ENCODE data around the gene PLEKHG4B. TPM values are rescaled to one million over a fixed set of nuclear protein-coding genes. Genes with fewer than 3 reads are reported as not detected.

The PLEKHG4B gene
- polyA plus RNA-seq, 6 donors from 2014 or later, result 0.03 TPM; not detected in 5

GRCh38 chr5:184471-184870, 92.5 kb downstream of the PLEKHG4B start:
- Mint-ChIP-seq H3K9me3 (no peaks in the 10 kb centered on the region), H3K4me3 (no peak overlapping the region), H3K36me3 (no peaks in the 10 kb centered on the region), H3K27me3 (peaks cover 5 to 15% (median 5%) of the 10 kb centered on the region in 3 donors), H3K4me1 (peaks cover 7 to 10% (median 7%) of the 10 kb centered on the region in 3 donors), H3K27ac (peak overlapping the region in 1 of 6 donors; percentile 26)
- DNase-seq (no peak), ATAC-seq (ENCODE audit: low read depth in 2 of 2) (no peak)

GRCh38 chr5:185095-186070, 93.4 kb downstream of the PLEKHG4B start:
- H3K27me3 Mint-ChIP-seq, result peaks cover 5 to 15% (median 7%) of the 10 kb centered on the region in 3 donors
- no peak for DNase-seq
- H3K27ac Mint-ChIP-seq, result no peak overlapping the region

GRCh38 chr5:186091-187041, 94.4 kb downstream of the PLEKHG4B start:
- DNase-seq (no peak), ATAC-seq (ENCODE audit: low read depth in 2 of 2) (no peak)
- Mint-ChIP-seq H3K27me3 (peaks cover 8 to 9% (median 9%) of the 10 kb centered on the region in 3 donors), H3K4me3 (peak overlapping the region in 1 of 8 donors; percentile 15), H3K9me3 (no peaks in the 10 kb centered on the region), H3K36me3 (no peaks in the 10 kb centered on the region), H3K27ac (no peak overlapping the region), H3K4me1 (peaks cover 12 to 15% (median 15%) of the 10 kb centered on the region in 3 donors)

More at GRCh38 chr5:185095-186070, 93.4 kb downstream of the PLEKHG4B start:
- Mint-ChIP-seq H3K9me3 (no peaks in the 10 kb centered on the region), H3K4me1 (peaks cover 10 to 11% (median 10%) of the 10 kb centered on the region in 3 donors), H3K36me3 (no peaks in the 10 kb centered on the region), H3K4me3 (no peak overlapping the region)
- ATAC-seq (ENCODE audit: low read depth in 2 of 2), result no peak

- no peaks in the 10 kb centered on the region for H3K9me3 Mint-ChIP-seq
- no peak overlapping the region for H3K4me3 Mint-ChIP-seq
- H3K27me3 Mint-ChIP-seq, result peaks cover 8 to 9% (median 9%) of the 10 kb centered on the region in 3 donors
- H3K27ac Mint-ChIP-seq, result no peak overlapping the region
- DNase-seq, result no peak
- no peaks in the 10 kb centered on the region for H3K36me3 Mint-ChIP-seq
- ATAC-seq (ENCODE audit: low read depth in 2 of 2), result no peak
- H3K4me1 Mint-ChIP-seq, result peaks cover 12 to 15% (median 15%) of the 10 kb centered on the region in 3 donors
These were observed 95.1 kb downstream of the PLEKHG4B start for GRCh38 chr5:187042-187431.

GRCh38 chr5:187617-188451, 95.9 kb downstream of the PLEKHG4B start:
- Mint-ChIP-seq H3K36me3 (no peaks in the 10 kb centered on the region), H3K27ac (peak overlapping the region in 1 of 6 donors; percentile 44), H3K4me3 (no peak overlapping the region), H3K4me1 (peaks cover 12 to 15% (median 15%) of the 10 kb centered on the region in 3 donors), H3K9me3 (no peaks in the 10 kb centered on the region), H3K27me3 (peaks cover 8 to 9% (median 9%) of the 10 kb centered on the region in 3 donors)
- DNase-seq, result no peak
- no peak for ATAC-seq (ENCODE audit: low read depth in 2 of 2)

GRCh38 chr5:188488-189481, 96.8 kb downstream of the PLEKHG4B start:
- Mint-ChIP-seq H3K27ac (peak overlapping the region in 4 of 6 donors; percentile 37 to 67 (median 53)), H3K4me3 (peak overlapping the region in 3 of 8 donors; percentile 34 to 42 (median 35)), H3K36me3 (no peaks in the 10 kb centered on the region), H3K27me3 (peaks cover 8 to 9% (median 9%) of the 10 kb centered on the region in 3 donors), H3K9me3 (no peaks in the 10 kb centered on the region), H3K4me1 (peaks cover 12 to 15% (median 15%) of the 10 kb centered on the region in 3 donors)
- ATAC-seq (ENCODE audit: low read depth in 2 of 2) (peak; percentile 87 to 94), DNase-seq (peak; percentile 80)

GRCh38 chr5:189486-189885, 97.5 kb downstream of the PLEKHG4B start:
- no peak for DNase-seq
- Mint-ChIP-seq H3K27me3 (peaks cover 8 to 9% (median 9%) of the 10 kb centered on the region in 3 donors), H3K9me3 (no peaks in the 10 kb centered on the region), H3K4me1 (peaks cover 12 to 15% (median 15%) of the 10 kb centered on the region in 3 donors), H3K4me3 (no peak overlapping the region), H3K27ac (no peak overlapping the region), H3K36me3 (no peaks in the 10 kb centered on the region)
- no peak for ATAC-seq (ENCODE audit: low read depth in 2 of 2)

GRCh38 chr5:189976-190365, 98.0 kb downstream of the PLEKHG4B start:
- Mint-ChIP-seq H3K27ac (peak overlapping the region in 2 of 6 donors; percentile 45 to 66), H3K4me1 (peaks cover 12 to 15% (median 15%) of the 10 kb centered on the region in 3 donors), H3K36me3 (no peaks in the 10 kb centered on the region), H3K27me3 (peaks cover 8 to 9% (median 9%) of the 10 kb centered on the region in 3 donors), H3K4me3 (peak overlapping the region in 2 of 8 donors; percentile 7 to 80), H3K9me3 (no peaks in the 10 kb centered on the region)
- DNase-seq (no peak), ATAC-seq (ENCODE audit: low read depth in 2 of 2) (no peak)

- Mint-ChIP-seq H3K9me3 (no peaks in the 10 kb centered on the region), H3K36me3 (no peaks in the 10 kb centered on the region), H3K27ac (peak overlapping the region in 2 of 6 donors; percentile 45 to 66), H3K4me1 (peaks cover 12 to 15% (median 15%) of the 10 kb centered on the region in 3 donors), H3K27me3 (peaks cover 8 to 9% (median 9%) of the 10 kb centered on the region in 3 donors), H3K4me3 (peak overlapping the region in 4 of 8 donors; percentile 7 to 80 (median 61))
- DNase-seq (no peak), ATAC-seq (ENCODE audit: low read depth in 2 of 2) (no peak)
These were observed 98.5 kb downstream of the PLEKHG4B start for GRCh38 chr5:190366-191035.

- H3K9me3 Mint-ChIP-seq, result no peaks in the 10 kb centered on the region
- peak; percentile 9 for DNase-seq
- peaks cover 8 to 9% (median 9%) of the 10 kb centered on the region in 3 donors for H3K27me3 Mint-ChIP-seq
- no peaks in the 10 kb centered on the region for H3K36me3 Mint-ChIP-seq
- H3K4me3 Mint-ChIP-seq, result peak within 1 kb of the TSS in 7 of 8 donors; percentile 48 to 80 (median 61)
- peak within 1 kb of the TSS in 3 of 6 donors; percentile 45 to 66 (median 56) for H3K27ac Mint-ChIP-seq
- peak; percentile 26 to 32 for ATAC-seq (ENCODE audit: low read depth in 2 of 2)
- H3K4me1 Mint-ChIP-seq, result peaks cover 12 to 15% (median 15%) of the 10 kb centered on the region in 3 donors
These were observed 99.3 kb downstream of the PLEKHG4B start, which contains the start of gene LRRC14B for GRCh38 chr5:191036-191948. Gene LRRC14B (plus strand): TSS chr5:191495. CDS start chr5:191539, 44 bp downstream.
